ENCODE measurements around the gene PAX8.
"Not testable (repeated sequence)": the region's sequence is repeated elsewhere in the genome, so short reads cannot be mapped to it uniquely, and the experiment has no call there.

DNA sequence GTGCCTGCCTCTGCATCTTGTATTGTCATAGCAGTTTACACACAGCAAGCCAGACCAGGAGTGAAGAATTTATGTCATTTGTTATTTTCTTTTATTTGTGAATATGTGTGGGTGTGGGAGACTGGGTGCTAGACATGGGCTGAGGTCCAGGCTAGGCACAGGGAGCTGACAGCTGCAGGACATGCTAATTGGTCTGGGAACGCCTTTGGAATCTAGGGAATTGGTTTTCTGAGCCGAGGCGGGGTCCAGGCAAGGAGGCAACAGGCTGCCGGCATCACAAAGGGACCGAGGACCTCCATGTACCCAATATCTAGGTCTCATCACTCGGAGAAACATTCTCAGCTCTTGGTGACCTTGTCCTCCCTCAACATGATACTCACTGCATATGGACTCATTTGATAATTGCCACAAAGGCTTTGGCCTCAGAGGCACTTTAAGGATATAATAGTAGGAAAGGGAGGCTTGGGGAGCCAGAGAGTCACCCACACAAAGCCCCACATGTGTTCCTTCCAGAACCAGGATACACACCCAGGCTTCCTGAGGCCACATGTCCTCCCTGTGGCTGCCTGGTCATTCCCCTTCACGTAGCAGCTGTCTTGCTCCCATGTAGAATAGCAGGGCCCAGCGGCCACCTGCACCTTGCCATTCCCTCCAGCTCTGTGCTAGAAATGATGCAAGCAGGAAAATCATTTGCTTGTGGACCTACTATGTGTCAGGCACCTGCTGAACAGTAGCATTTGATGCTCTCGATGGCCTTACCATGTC lies 23.7 kb upstream of the PAX8 start:
- TF ChIP-seq, protein P1, sequence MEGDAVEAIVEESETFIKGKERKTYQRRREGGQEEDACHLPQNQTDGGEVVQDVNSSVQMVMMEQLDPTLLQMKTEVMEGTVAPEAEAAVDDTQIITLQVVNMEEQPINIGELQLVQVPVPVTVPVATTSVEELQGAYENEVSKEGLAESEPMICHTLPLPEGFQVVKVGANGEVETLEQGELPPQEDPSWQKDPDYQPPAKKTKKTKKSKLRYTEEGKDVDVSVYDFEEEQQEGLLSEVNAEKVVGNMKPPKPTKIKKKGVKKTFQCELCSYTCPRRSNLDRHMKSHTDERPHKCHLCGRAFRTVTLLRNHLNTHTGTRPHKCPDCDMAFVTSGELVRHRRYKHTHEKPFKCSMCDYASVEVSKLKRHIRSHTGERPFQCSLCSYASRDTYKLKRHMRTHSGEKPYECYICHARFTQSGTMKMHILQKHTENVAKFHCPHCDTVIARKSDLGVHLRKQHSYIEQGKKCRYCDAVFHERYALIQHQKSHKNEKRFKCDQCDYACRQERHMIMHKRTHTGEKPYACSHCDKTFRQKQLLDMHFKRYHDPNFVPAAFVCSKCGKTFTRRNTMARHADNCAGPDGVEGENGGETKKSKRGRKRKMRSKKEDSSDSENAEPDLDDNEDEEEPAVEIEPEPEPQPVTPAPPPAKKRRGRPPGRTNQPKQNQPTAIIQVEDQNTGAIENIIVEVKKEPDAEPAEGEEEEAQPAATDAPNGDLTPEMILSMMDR (conservative IDR thresholded peaks at IDR 0.05; ENCODE audit: low read length): not testable (repeated sequence)
- TF ChIP-seq EZH2phosphoT487 (IDR thresholded peaks at IDR 0.05; ENCODE audit: borderline replicate concordance): not testable (repeated sequence)
